ENCODE data around the gene PTPRE. TPM values are rescaled to one million over a fixed set of nuclear protein-coding genes. Genes with fewer than 3 reads are reported as not detected.
A peak's percentile ranks its signal among the peaks of the same experiment; 100 is the strongest.

The PTPRE gene
- total RNA-seq, 1 experiment from 2014 or later: 1.5 TPM

DNA sequence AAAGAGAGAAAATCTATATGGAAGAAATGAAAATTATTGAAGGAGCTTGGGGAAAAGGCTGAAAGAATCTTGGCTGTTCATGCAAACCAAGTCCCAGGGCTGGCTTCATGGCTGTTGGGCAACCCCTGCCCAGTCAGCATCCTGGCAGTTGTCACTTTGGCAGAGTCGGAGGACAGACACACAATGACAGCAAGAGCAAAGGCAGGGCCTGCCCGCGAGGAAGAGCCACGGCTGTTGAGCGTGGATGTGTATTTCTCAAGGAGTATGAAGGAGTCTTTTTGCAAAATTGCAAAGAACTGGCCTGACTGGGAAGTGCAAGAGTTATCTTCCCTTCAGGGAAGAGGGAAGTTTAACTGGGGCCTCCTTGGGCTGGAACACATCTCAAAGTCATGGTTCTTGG is 11.7 kb downstream of the PTPRE start:
- peak in 1 of 2 experiments; percentile 26 for DNase-seq (ENCODE audit: low read depth in 1 of 2, low spot score in 2 of 2)
- Histone ChIP-seq H3K9me3 (replicated peaks) (no peaks in the 10 kb centered on the region), H3K36me3 (no peaks in the 10 kb centered on the region), H3K4me1 (replicated peaks) (peaks cover 39% of the 10 kb centered on the region), H3K27me3 (replicated peaks) (no peaks in the 10 kb centered on the region), H3K27ac (no peak overlapping the region), H3K4me3 (no peak overlapping the region)

DNA sequence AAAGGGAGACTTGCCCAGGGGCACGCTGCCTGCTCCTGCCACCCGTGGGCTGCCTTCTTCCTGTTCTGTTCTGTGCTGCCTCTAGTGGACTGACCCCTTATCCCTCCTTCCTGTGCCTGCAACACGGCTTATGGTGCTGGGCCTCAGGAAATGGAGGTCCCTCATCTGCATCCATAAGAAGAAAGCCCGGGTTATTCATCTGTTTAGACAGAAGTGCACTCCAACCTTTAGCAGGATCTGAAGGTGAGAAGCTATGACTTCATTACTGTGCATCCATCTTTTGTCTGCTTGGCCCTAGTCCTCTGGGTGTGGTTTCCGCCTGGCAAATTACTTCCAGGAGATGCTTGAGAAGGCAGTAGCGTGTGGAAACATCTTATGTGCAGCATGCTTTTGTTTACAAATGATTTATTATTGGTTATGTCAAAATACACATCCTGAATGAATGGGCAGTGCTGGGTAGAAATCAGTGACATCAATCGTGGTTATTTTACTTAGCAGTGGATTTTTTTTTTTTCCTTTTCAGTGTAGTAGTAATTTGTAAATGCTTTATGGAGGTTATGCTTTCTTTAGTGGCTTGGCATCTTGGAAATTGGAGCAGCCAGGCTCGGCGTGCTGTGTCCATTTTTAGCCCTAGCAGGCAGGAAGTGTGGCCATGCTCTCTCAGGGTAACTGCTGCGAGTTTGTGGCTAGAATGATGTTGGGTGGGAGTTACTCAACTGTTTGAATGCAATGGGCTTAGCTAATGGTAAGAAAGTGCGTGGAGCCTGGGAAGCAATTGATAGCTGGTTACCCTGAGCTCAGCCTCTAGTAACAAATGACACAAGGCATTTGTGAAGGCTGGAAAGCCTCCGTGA is 12.7 kb downstream of the PTPRE start:
- H3K36me3 ChIP-seq: no peaks in the 10 kb centered on the region
- no peaks in the 10 kb centered on the region for H3K27me3 ChIP-seq (replicated peaks)
- no peak overlapping the region for H3K4me3 ChIP-seq
- peak; percentile 14 to 38 for DNase-seq (ENCODE audit: low read depth in 1 of 2, low spot score in 2 of 2)
- peaks cover 43% of the 10 kb centered on the region for H3K4me1 ChIP-seq (replicated peaks)
- H3K27ac ChIP-seq: no peak overlapping the region
- H3K9me3 ChIP-seq (replicated peaks): no peaks in the 10 kb centered on the region

- no peaks in the 10 kb centered on the region for H3K9me3 ChIP-seq (replicated peaks)
- no peak overlapping the region for H3K4me3 ChIP-seq
- no peaks in the 10 kb centered on the region for H3K36me3 ChIP-seq
- peak in 1 of 2 experiments; percentile 25 for DNase-seq (ENCODE audit: low read depth in 1 of 2, low spot score in 2 of 2)
- no peak overlapping the region for H3K27ac ChIP-seq
- H3K4me1 ChIP-seq (replicated peaks): peaks cover 43% of the 10 kb centered on the region
- no peaks in the 10 kb centered on the region for H3K27me3 ChIP-seq (replicated peaks)
These were observed 13.6 kb downstream of the PTPRE start for GRCh38 chr10:127920306-127921074.

- H3K4me3 ChIP-seq: no peak overlapping the region
These were observed 14.3 kb downstream of the PTPRE start for GRCh38 chr10:127921075-127921752.

DNA sequence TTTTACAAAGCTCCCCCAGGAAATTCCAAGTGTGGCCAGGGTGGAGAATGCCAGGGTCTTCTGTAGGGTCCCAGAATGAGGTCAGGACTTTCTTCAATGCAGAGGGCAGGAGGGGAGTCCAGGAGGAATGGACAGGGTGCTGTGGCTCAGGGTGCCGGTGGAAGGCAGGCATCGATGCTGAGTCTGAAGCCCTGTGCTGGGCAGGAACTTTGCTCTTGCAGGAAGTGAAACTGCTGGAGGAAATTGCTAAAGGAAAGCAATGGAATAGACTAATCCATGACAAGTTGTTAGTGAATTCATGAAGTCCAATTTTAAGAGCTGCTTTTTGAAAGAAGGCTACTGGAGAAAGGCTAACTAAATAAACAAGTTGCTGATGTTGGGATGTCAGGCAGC is 14.8 kb downstream of the PTPRE start:
- Histone ChIP-seq H3K36me3 (no peaks in the 10 kb centered on the region), H3K27ac (peak overlapping the region; percentile 76), H3K27me3 (replicated peaks) (no peaks in the 10 kb centered on the region), H3K4me1 (replicated peaks) (peaks cover 43% of the 10 kb centered on the region), H3K4me3 (no peak overlapping the region), H3K9me3 (replicated peaks) (no peaks in the 10 kb centered on the region)
- DNase-seq (ENCODE audit: low read depth in 1 of 2, low spot score in 2 of 2): no peak

More at GRCh38 chr10:127921075-127921752, 14.3 kb downstream of the PTPRE start:
- Histone ChIP-seq H3K27ac (no peak overlapping the region), H3K27me3 (replicated peaks) (no peaks in the 10 kb centered on the region), H3K36me3 (no peaks in the 10 kb centered on the region), H3K4me1 (replicated peaks) (peaks cover 43% of the 10 kb centered on the region), H3K9me3 (replicated peaks) (no peaks in the 10 kb centered on the region)
- peak in 1 of 2 experiments; percentile 23 for DNase-seq (ENCODE audit: low read depth in 1 of 2, low spot score in 2 of 2)

DNA sequence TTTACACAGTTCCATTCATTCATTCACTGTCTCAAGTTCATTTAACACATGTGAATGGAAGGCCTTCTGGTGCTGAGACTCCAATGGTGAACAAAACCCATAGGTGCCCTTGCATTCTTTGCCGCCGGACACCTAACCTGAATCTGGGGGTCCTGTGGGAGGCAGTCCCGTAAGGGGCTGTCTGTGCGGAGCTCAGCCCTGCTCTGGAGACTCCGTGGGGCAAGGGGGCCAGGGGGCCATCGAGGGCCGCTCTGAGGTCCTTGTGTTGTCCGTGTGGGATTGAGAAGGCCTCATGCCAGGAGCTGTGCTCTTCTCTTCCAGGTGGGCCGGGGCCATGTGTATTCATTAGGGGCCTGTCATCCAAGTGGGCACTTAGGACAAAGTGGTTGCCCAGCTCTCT is 15.3 kb downstream of the PTPRE start:
- H3K4me3 ChIP-seq: no peak overlapping the region
- no peaks in the 10 kb centered on the region for H3K27me3 ChIP-seq (replicated peaks)
- peaks cover 43% of the 10 kb centered on the region for H3K4me1 ChIP-seq (replicated peaks)
- peak overlapping the region; percentile 76 for H3K27ac ChIP-seq
- peak in 1 of 2 experiments; percentile 37 for DNase-seq (ENCODE audit: low read depth in 1 of 2, low spot score in 2 of 2)
- H3K9me3 ChIP-seq (replicated peaks): no peaks in the 10 kb centered on the region
- no peaks in the 10 kb centered on the region for H3K36me3 ChIP-seq

DNA sequence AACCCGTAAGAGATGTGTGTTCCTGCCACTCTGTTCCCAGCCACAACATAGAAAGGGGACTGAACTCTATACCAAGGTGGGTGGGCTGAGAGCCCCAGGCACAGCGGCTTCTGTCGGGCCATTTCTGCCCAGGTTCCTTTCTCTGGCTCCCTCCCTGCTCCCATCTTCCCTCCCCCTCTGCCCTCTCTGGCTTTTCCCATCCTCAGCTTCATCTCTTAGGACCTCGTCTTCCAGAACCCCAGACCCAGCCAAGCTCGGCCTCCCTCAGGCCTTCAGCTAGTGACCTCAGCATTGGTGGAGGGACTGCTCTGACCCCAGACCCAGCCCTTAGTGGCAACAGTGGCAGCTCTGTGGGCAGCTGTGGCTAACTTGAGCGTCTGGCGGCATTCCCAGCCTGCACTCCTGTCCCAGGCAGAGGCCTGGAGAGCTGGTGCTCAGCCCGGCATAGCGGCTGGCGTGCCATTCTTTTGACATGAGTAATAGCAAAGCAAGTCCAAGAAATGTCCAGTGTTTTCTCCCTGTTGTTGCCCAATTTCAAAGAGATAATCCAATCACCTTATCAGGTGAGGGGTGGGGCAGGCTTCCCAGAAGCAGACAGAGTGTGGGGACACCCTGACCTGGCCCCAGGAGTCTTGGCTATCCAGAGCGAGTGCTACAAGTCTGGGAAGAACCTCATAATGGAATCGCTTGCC is 15.9 kb downstream of the PTPRE start:
- Histone ChIP-seq H3K27me3 (replicated peaks) (no peaks in the 10 kb centered on the region), H3K4me1 (replicated peaks) (peaks cover 48% of the 10 kb centered on the region), H3K36me3 (no peaks in the 10 kb centered on the region), H3K4me3 (no peak overlapping the region), H3K27ac (peak overlapping the region; percentile 76), H3K9me3 (replicated peaks) (no peaks in the 10 kb centered on the region)
- peak; percentile 84 to 93 for DNase-seq (ENCODE audit: low read depth in 1 of 2, low spot score in 2 of 2)

DNA sequence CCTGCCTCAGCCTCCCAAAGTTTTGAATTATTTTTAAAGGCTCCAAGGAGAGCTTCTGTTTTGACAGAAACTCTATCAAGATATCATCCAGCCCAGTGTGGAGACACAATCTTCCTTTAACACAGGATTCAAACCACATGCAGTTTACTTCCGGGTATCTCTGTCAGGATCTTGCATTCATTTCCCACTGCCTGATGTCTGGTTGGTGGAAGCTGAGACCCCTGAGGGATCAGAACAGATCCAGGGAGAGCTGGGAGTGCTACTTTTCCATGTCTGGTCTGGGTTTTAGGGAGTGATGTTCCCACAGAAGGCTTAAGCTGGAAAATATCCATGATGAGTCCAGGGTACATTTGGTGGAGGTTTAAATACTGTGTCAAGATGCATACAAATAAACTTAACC is 16.7 kb downstream of the PTPRE start:
- no peaks in the 10 kb centered on the region for H3K27me3 ChIP-seq (replicated peaks)
- H3K36me3 ChIP-seq: no peaks in the 10 kb centered on the region
- H3K27ac ChIP-seq: peak overlapping the region; percentile 76
- DNase-seq (ENCODE audit: low read depth in 1 of 2, low spot score in 2 of 2): no peak
- no peaks in the 10 kb centered on the region for H3K9me3 ChIP-seq (replicated peaks)
- no peak overlapping the region for H3K4me3 ChIP-seq
- peaks cover 57% of the 10 kb centered on the region for H3K4me1 ChIP-seq (replicated peaks)

- H3K4me1 ChIP-seq (replicated peaks): peaks cover 48% of the 10 kb centered on the region
- no peaks in the 10 kb centered on the region for H3K36me3 ChIP-seq
- no peak for DNase-seq (ENCODE audit: low read depth in 1 of 2, low spot score in 2 of 2)
- H3K4me3 ChIP-seq: no peak overlapping the region
- H3K9me3 ChIP-seq (replicated peaks): no peaks in the 10 kb centered on the region
- H3K27ac ChIP-seq: no peak overlapping the region
- no peaks in the 10 kb centered on the region for H3K27me3 ChIP-seq (replicated peaks)
These were observed 18.7 kb downstream of the PTPRE start for GRCh38 chr10:127925471-127926207.

GRCh38 chr10:127926455-127926854 is 19.6 kb downstream of the PTPRE start:
- H3K36me3 ChIP-seq: no peaks in the 10 kb centered on the region
- no peak for DNase-seq (ENCODE audit: low read depth in 1 of 2, low spot score in 2 of 2)
- no peaks in the 10 kb centered on the region for H3K9me3 ChIP-seq (replicated peaks)
- no peaks in the 10 kb centered on the region for H3K27me3 ChIP-seq (replicated peaks)
- H3K4me3 ChIP-seq: no peak overlapping the region
- H3K27ac ChIP-seq: no peak overlapping the region
- H3K4me1 ChIP-seq (replicated peaks): peaks cover 42% of the 10 kb centered on the region

- H3K27me3 ChIP-seq (replicated peaks): no peaks in the 10 kb centered on the region
- H3K4me1 ChIP-seq (replicated peaks): peaks cover 25% of the 10 kb centered on the region
- no peaks in the 10 kb centered on the region for H3K9me3 ChIP-seq (replicated peaks)
- no peaks in the 10 kb centered on the region for H3K36me3 ChIP-seq
- H3K4me3 ChIP-seq: no peak overlapping the region
- peak overlapping the region; percentile 49 for H3K27ac ChIP-seq
- DNase-seq (ENCODE audit: low read depth in 1 of 2, low spot score in 2 of 2): peak in 1 of 2 experiments; percentile 63
These were observed 21.3 kb downstream of the PTPRE start for GRCh38 chr10:127928021-127928806.

GRCh38 chr10:127932521-127933270 is 25.8 kb downstream of the PTPRE start:
- Histone ChIP-seq H3K9me3 (replicated peaks) (no peaks in the 10 kb centered on the region), H3K27ac (no peak overlapping the region), H3K36me3 (no peaks in the 10 kb centered on the region), H3K4me3 (no peak overlapping the region), H3K27me3 (replicated peaks) (no peaks in the 10 kb centered on the region), H3K4me1 (replicated peaks) (peaks cover 12% of the 10 kb centered on the region)
- DNase-seq (ENCODE audit: low read depth in 1 of 2, low spot score in 2 of 2): no peak
